T-helper 2 cell treated with Interferon-gamma antibody and Interleukin-4, amounts not matched to agents 5 μg/mL and 100 μg/mL, for 36 hours (primary cell): ENCODE results near the gene ANO7.

Experiments
- DNase-seq: peaks from one replicate; pipeline ENCODE4 v3.0.0; 2021; ENCODE audit warnings: low spot score
- H3K27ac Mint-ChIP-seq: one replicate; pipeline ENCODE4 v1.8.0; 2021; ENCODE audit warnings: mild to moderate bottlenecking, mixed read lengths
- H3K27me3 Mint-ChIP-seq: one replicate; pipeline ENCODE4 v1.8.0; 2021; ENCODE audit warnings: low read depth, mixed read lengths
- H3K36me3 Mint-ChIP-seq: one replicate; pipeline ENCODE4 v1.8.0; 2021; ENCODE audit warnings: low read depth, mixed read lengths
- H3K4me1 Mint-ChIP-seq: one replicate; pipeline ENCODE4 v1.8.0; 2021; ENCODE audit warnings: low read depth, mixed read lengths
- H3K4me3 Mint-ChIP-seq: one replicate; pipeline ENCODE4 v1.8.0; 2022; ENCODE audit warnings: mild to moderate bottlenecking, moderate library complexity, mixed read lengths
- H3K9me3 Mint-ChIP-seq: one replicate; pipeline ENCODE4 v1.8.0; 2021; ENCODE audit warnings: mixed read lengths

Gene ANO7

GRCh38 chr2:241256168-241256545, 67.7 kb downstream of the ANO7 start:
- no peak overlapping the region for H3K4me3 Mint-ChIP-seq
- no peaks in the 10 kb centered on the region for H3K9me3 Mint-ChIP-seq
- H3K27me3 Mint-ChIP-seq = no peaks in the 10 kb centered on the region
- H3K36me3 Mint-ChIP-seq = peaks cover 53% of the 10 kb centered on the region
- no peaks in the 10 kb centered on the region for H3K4me1 Mint-ChIP-seq
- no peak for DNase-seq
- no peak overlapping the region for H3K27ac Mint-ChIP-seq

GRCh38 chr2:241257419-241258032, 69.0 kb downstream of the ANO7 start:
- Mint-ChIP-seq H3K4me3 (no peak overlapping the region), H3K9me3 (no peaks in the 10 kb centered on the region), H3K27ac (no peak overlapping the region), H3K27me3 (no peaks in the 10 kb centered on the region), H3K36me3 (peaks cover 53% of the 10 kb centered on the region), H3K4me1 (no peaks in the 10 kb centered on the region)
- no peak for DNase-seq

- Mint-ChIP-seq H3K27me3 (no peaks in the 10 kb centered on the region), H3K4me1 (no peaks in the 10 kb centered on the region), H3K36me3 (peaks cover 54% of the 10 kb centered on the region), H3K27ac (no peak overlapping the region), H3K4me3 (no peak overlapping the region), H3K9me3 (no peaks in the 10 kb centered on the region)
- no peak for DNase-seq
Measured at GRCh38 chr2:241258505-241259280, 70.2 kb downstream of the ANO7 start.

GRCh38 chr2:241260911-241261310, 72.4 kb downstream of the ANO7 start:
- peaks cover 50% of the 10 kb centered on the region for H3K36me3 Mint-ChIP-seq
- H3K4me1 Mint-ChIP-seq = no peaks in the 10 kb centered on the region
- H3K9me3 Mint-ChIP-seq = no peaks in the 10 kb centered on the region
- no peak overlapping the region for H3K27ac Mint-ChIP-seq
- no peaks in the 10 kb centered on the region for H3K27me3 Mint-ChIP-seq
- no peak for DNase-seq
- H3K4me3 Mint-ChIP-seq = no peak overlapping the region

GRCh38 chr2:241261628-241262027, 73.2 kb downstream of the ANO7 start:
- peaks cover 51% of the 10 kb centered on the region for H3K36me3 Mint-ChIP-seq

GRCh38 chr2:241263061-241263460, 74.6 kb downstream of the ANO7 start:
- no peaks in the 10 kb centered on the region for H3K27me3 Mint-ChIP-seq
- DNase-seq = no peak
- no peak overlapping the region for H3K27ac Mint-ChIP-seq
- no peaks in the 10 kb centered on the region for H3K9me3 Mint-ChIP-seq
- H3K4me1 Mint-ChIP-seq = no peaks in the 10 kb centered on the region
- no peak overlapping the region for H3K4me3 Mint-ChIP-seq
- peaks cover 51% of the 10 kb centered on the region for H3K36me3 Mint-ChIP-seq

More at GRCh38 chr2:241261628-241262027, 73.2 kb downstream of the ANO7 start:
- no peak for DNase-seq
- no peak overlapping the region for H3K27ac Mint-ChIP-seq
- H3K9me3 Mint-ChIP-seq = no peaks in the 10 kb centered on the region
- no peak overlapping the region for H3K4me3 Mint-ChIP-seq
- H3K4me1 Mint-ChIP-seq = no peaks in the 10 kb centered on the region
- H3K27me3 Mint-ChIP-seq = no peaks in the 10 kb centered on the region

GRCh38 chr2:241265506-241265905, 77.0 kb downstream of the ANO7 start:
- Mint-ChIP-seq H3K9me3 (no peaks in the 10 kb centered on the region), H3K27ac (no peak overlapping the region), H3K27me3 (no peaks in the 10 kb centered on the region), H3K36me3 (peaks cover 51% of the 10 kb centered on the region), H3K4me1 (no peaks in the 10 kb centered on the region), H3K4me3 (no peak overlapping the region)
- no peak for DNase-seq

- peaks cover 40% of the 10 kb centered on the region for H3K36me3 Mint-ChIP-seq
- H3K4me3 Mint-ChIP-seq = no peak overlapping the region
- no peaks in the 10 kb centered on the region for H3K9me3 Mint-ChIP-seq
- peaks cover 10% of the 10 kb centered on the region for H3K4me1 Mint-ChIP-seq
- DNase-seq = no peak
- no peak overlapping the region for H3K27ac Mint-ChIP-seq
- H3K27me3 Mint-ChIP-seq = no peaks in the 10 kb centered on the region
Measured at GRCh38 chr2:241267249-241268067, 79.0 kb downstream of the ANO7 start.

GRCh38 chr2:241268306-241268705, 79.8 kb downstream of the ANO7 start:
- no peak overlapping the region for H3K4me3 Mint-ChIP-seq
- H3K36me3 Mint-ChIP-seq = peaks cover 32% of the 10 kb centered on the region
- peaks cover 14% of the 10 kb centered on the region for H3K4me1 Mint-ChIP-seq

GRCh38 chr2:241268716-241269445, 80.4 kb downstream of the ANO7 start:
- Mint-ChIP-seq H3K27me3 (no peaks in the 10 kb centered on the region), H3K36me3 (peaks cover 29% of the 10 kb centered on the region), H3K27ac (no peak overlapping the region)

More at GRCh38 chr2:241268306-241268705, 79.8 kb downstream of the ANO7 start:
- no peak for DNase-seq
- Mint-ChIP-seq H3K9me3 (no peaks in the 10 kb centered on the region), H3K27ac (no peak overlapping the region), H3K27me3 (no peaks in the 10 kb centered on the region)

GRCh38 chr2:241269707-241270520, 81.4 kb downstream of the ANO7 start:
- H3K36me3 Mint-ChIP-seq = peaks cover 28% of the 10 kb centered on the region
- peaks cover 20% of the 10 kb centered on the region for H3K4me1 Mint-ChIP-seq
- H3K9me3 Mint-ChIP-seq = no peaks in the 10 kb centered on the region
- H3K27ac Mint-ChIP-seq = no peak overlapping the region
- DNase-seq = no peak
- H3K4me3 Mint-ChIP-seq = peak overlapping the region; percentile 17
- H3K27me3 Mint-ChIP-seq = no peaks in the 10 kb centered on the region

More at GRCh38 chr2:241268716-241269445, 80.4 kb downstream of the ANO7 start:
- Mint-ChIP-seq H3K4me1 (peaks cover 18% of the 10 kb centered on the region), H3K9me3 (no peaks in the 10 kb centered on the region), H3K4me3 (no peak overlapping the region)
- no peak for DNase-seq

- Mint-ChIP-seq H3K4me1 (peaks cover 20% of the 10 kb centered on the region), H3K4me3 (peak overlapping the region; percentile 17), H3K27ac (no peak overlapping the region), H3K27me3 (no peaks in the 10 kb centered on the region), H3K9me3 (peaks cover 6% of the 10 kb centered on the region), H3K36me3 (peaks cover 29% of the 10 kb centered on the region)
- DNase-seq = no peak
Measured at GRCh38 chr2:241270531-241270930, 82.1 kb downstream of the ANO7 start.
